ENCODE measurements around the gene DNAJB6.

DNA sequence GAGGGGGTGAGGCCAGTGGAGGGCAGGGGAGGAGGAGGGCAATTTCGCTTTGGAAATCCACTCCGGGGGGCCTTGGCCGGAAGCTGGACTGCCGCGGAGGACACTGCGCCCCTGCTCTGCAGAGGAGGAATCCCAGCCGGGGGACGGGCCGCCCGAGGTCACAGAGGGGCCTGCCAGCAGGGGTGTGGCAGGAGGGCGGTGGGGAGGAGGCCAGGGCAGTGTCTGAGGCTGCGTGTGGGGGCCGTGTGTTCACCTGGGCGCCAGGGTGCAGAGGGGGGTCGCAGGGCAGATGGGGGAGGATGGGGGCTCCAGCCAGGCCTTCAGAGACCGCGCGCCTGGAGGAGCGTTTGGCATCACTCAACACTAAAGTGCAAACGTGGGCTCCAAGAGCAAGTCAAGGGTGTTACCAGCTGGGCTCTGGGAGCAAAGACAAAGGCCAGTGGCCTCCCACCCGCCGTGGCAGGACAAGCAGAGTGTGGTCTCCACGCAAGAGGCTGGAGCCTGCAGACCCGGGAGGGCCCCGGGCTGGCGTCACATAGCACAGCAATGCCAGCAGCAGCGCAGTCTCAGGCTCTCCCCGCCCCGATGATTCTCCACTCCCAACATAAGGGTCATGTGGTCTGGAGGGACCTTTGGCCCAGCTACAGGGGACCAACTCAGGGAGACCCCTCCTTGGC, 45.3 kb upstream of the DNAJB6 start:
- TF ChIP-seq, protein P1, sequence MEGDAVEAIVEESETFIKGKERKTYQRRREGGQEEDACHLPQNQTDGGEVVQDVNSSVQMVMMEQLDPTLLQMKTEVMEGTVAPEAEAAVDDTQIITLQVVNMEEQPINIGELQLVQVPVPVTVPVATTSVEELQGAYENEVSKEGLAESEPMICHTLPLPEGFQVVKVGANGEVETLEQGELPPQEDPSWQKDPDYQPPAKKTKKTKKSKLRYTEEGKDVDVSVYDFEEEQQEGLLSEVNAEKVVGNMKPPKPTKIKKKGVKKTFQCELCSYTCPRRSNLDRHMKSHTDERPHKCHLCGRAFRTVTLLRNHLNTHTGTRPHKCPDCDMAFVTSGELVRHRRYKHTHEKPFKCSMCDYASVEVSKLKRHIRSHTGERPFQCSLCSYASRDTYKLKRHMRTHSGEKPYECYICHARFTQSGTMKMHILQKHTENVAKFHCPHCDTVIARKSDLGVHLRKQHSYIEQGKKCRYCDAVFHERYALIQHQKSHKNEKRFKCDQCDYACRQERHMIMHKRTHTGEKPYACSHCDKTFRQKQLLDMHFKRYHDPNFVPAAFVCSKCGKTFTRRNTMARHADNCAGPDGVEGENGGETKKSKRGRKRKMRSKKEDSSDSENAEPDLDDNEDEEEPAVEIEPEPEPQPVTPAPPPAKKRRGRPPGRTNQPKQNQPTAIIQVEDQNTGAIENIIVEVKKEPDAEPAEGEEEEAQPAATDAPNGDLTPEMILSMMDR (IDR thresholded peaks at IDR 0.05): no peak
- no peak for TF ChIP-seq POLR2A (IDR thresholded peaks at IDR 0.05)

Measured in lower leg skin (tissue), 3 donors.